Measurements from ENCODE around the gene RNPEPL1.

GRCh38 chr2:240578110-240578450, 9.8 kb downstream of the RNPEPL1 start:
- no peak for TF ChIP-seq CTCF (conservative IDR thresholded peaks at IDR 0.05; ENCODE audit: low read depth in 2 of 2)
- no peak for TF ChIP-seq ETS1 (IDR thresholded peaks at IDR 0.05)
- TF ChIP-seq STAT1 (IDR thresholded peaks at IDR 0.05; ENCODE audit: unreplicated experiment), result no peak
- no peak for TF ChIP-seq EZH2 (IDR thresholded peaks at IDR 0.05; ENCODE audit: low read depth, unreplicated experiment)
- no peak for TF ChIP-seq EZH2phosphoT487 (IDR thresholded peaks at IDR 0.05; ENCODE audit: unreplicated experiment)
- no peak for TF ChIP-seq REST (IDR thresholded peaks at IDR 0.05; ENCODE audit: unreplicated experiment)
- no peak for TF ChIP-seq JUNB (IDR thresholded peaks at IDR 0.05; ENCODE audit: unreplicated experiment)
- TF ChIP-seq POLR2AphosphoS5 (IDR thresholded peaks at IDR 0.05; ENCODE audit: low read depth), result no peak
- no peak for TF ChIP-seq NANOG (IDR thresholded peaks at IDR 0.05; ENCODE audit: borderline replicate concordance)
- no peak for TF ChIP-seq ZNF114 (CRISPR knock-in tag; IDR thresholded peaks at IDR 0.05)
